GM18526 (cell line): ENCODE data around the gene OR1D5.
"Not testable (repeated sequence)": the region's sequence is repeated elsewhere in the genome, so short reads cannot be mapped to it uniquely, and the experiment has no call there.

Experiments used
- POLR2A ChIP-seq: IDR thresholded peaks from 3 replicates; pipeline ENCODE4 v1.6.1; 2011; ENCODE audit not compliant: insufficient read length; ENCODE audit errors: extremely low read depth

OR1D5 gene

DNA sequence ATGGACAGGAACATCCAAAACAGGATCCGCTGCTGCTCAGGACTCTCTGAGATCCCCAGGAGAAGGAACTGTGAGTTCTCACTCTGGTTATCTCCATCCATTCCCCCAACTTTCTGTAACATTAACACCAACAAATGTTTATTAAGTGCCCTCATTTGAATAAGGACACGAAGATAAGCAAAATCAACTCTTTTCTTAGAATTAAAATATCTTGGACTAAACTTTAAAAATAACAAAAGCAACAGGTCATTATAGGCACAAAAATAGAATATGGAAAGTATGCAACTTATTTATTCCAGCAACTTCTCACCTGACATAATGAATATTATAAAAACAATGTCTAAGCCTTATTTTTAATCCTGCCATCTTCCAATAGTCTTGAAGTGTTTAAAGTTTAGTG, at the start of gene OR1D5:
Gene OR1D5 (minus strand): TSS at position 101 of the 400 bp plus-strand sequence. CDS start 0 bp downstream, at position 101.
- not testable (repeated sequence) for TF ChIP-seq POLR2A

DNA sequence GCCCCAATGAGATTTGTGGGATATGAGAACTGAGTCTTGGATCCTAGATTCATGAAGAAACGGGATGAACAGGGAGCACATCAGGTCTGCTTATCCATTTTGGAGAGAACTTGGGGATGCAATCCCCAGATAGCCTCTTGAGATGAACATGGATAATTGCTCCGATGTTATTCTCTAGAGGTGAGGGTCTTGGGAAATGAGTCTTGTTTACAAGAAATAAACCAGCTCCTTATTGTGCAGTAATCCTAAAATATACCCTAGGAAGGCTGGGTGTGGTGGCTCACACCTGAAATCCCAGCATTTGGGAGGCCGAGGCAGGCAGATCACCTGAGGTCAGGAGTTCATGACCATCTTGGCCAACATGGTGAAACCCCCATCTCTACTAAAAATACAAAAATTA, 40.9 kb upstream of the OR1D5 start, which contains the start of gene OR1D2:
Gene OR1D2 (minus strand): TSS at position 101 of the 400 bp plus-strand sequence. CDS start 11,426 bp downstream, outside the sequence.
- TF ChIP-seq POLR2A: no peak

DNA sequence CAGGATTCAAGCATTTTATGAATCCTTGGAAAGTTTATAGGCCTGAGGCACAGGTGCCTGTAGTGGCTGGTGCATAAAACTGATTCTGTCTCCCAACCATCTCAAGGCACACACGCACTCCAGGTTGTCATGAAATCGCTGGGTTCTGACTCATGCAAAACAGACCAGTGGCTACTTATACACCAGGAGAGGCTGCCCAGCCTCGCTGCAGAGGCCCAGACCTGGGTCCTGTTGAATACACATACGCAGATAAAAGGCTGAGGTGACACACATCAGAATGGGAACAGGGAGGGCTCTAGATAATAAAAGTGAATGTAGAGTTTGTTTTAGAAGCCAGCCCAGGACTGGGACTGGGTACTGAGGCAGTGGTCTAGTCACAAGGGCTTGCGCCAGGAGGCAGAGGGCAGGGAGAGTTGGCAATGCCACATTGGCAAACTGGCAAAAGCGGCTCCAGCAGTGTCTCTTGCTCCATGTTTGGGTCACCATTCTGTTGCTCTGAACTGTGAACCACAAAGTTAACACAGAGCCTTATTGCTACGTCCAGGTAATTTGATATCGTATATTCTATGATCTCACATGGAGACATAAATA, 13.6 kb downstream of the OR1D5 start:
- no peak for TF ChIP-seq POLR2A

DNA sequence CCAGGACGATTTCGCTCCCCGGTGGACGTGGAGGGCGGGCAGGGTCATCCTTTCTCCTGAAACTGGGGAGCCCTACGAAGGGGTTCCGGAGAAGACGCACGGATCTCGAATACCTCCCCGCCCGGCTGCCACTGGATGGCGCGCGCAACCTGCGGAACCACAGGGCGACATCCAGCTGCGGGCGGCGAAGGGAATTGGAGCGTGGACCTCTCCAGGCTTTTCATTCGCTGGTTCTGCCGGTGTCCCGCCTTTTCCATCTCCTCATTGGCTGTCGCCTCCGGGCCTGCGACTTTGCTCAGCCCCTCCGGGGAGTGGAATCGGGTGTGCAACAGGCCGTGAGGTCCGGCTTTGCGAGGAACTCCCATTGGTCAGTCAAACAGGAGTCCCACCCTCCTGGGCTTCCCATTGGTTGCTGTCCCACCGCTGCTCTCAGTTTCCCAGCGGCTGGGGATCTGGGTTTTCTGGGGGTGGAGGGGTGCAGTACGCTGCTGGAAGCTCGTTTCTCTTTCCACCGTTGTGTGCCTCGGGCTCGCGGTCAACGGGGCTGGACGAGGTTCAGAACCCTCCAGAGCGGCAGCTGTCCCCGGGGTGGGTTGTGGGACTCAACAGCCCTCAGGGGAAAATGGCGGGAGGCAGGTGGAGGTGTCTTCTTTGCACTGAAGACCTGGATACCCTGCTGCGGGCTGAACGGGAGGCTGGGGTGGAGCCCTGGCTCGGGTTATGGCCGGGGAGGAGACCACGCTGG, 14.5 kb downstream of the OR1D5 start:
- TF ChIP-seq POLR2A: no peak

- TF ChIP-seq POLR2A: no peak
Observed at GRCh38 chr17:3046753-3047152, 16.7 kb downstream of the OR1D5 start.

DNA sequence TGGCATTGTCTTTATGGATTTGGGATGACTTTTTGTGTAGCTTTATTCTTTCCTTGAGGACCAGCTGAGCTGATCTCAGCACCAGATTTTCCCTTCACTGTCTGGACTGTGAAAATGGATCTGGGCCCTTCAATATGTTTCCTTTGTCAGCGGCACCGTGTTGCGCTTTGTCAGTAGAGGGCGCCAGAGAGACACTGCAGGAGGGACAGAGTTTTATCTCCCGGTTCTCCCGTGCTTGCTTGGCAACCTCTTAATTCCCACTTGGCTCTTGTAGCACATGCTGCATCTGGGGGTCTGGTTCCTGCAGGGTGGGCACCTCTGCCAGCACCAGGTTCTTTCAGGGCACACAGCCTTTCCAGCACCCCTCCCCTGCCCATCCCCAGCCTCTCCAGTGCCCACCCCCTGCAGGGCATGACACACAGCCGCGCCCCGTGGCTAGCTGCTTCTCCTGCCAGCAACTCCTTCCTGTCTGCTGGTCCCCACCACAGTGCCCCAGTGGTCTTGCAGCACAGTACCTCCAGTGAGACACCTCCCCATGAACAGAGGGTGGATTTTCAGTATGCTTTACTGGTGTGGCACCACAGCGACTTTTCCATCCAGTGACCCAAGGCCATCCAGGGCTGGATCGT, 19.6 kb downstream of the OR1D5 start:
- TF ChIP-seq POLR2A: no peak

- TF ChIP-seq POLR2A: no peak
Observed at GRCh38 chr17:3040882-3041281, 22.5 kb downstream of the OR1D5 start.

DNA sequence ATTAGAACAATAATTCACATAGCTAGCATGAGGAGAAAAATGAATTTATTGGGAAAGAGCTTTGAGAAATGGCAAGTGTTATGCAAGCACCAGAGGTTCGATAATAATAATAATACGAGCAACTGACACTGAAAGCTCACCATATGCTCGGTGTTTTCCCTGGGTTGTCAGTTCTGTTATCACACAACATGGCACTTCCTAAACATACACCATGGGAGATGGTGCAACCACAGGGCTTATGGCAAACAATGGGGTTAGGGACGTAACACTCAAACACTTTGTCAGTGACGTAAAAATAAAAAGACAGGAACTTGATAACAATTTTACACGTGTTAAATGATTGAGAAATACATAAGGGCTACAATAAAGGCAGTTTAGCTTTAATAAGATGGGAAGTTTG, 23.7 kb downstream of the OR1D5 start:
- TF ChIP-seq POLR2A: no peak

- TF ChIP-seq POLR2A: no peak
Observed at GRCh38 chr17:3038941-3039340, 24.5 kb downstream of the OR1D5 start.

- TF ChIP-seq POLR2A: no peak
Observed at GRCh38 chr17:3037259-3037658, 26.1 kb downstream of the OR1D5 start.

DNA sequence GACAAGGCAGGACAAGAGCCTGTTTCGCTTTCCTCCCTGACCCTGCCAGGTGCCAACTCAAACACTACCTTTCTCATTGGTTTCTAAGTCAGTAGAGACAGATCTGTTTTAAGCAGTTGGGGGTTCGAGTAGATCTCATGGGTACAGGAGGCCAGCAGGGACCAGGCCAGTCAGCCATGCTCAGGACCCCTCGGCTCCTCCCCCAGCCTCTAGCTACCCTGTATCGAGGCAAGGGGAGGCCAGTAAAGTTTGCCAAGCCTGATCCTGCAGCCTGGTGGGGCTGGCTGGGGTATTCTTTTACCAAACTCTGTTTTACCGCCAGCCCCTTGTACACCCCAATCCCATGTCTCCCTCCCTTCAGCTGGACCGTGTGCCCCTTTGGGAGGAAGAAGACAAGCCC, 26.6 kb downstream of the OR1D5 start:
- no peak for TF ChIP-seq POLR2A

DNA sequence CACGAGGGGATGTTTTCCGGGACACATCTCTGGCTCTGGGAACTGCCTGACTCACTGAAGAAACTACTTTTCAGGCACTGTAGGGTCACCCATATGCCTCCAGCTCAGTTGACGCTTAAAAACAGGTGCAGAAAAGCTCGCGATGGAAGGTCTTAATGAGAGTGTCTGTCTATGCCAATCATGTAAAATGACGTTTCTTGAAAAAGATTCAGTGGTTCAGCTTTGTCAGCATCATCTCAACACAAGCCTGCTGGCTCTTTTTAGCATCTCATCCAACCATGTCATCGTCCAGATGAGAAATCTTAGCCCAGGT, 27.5 kb downstream of the OR1D5 start:
- TF ChIP-seq POLR2A: no peak

GRCh38 chr17:3035256-3035967, 28.0 kb downstream of the OR1D5 start:
- TF ChIP-seq POLR2A: no peak

DNA sequence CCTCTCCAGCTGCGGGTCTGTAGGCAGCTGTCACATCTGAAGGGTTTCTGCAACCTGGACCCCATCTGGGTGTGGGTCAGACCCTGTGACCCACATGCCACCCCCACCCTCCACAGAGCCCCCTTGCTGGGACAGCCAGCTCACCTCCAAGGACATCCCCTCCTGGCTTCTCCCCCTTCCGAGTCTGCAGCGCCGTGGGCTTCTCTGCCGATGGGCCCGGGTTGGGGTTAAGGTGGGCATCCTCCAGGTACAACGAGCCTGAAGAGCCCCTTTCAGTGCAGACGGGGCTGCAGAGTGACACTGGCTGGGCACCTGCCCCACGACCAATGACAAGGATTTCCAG, 28.9 kb downstream of the OR1D5 start:
- no peak for TF ChIP-seq POLR2A

DNA sequence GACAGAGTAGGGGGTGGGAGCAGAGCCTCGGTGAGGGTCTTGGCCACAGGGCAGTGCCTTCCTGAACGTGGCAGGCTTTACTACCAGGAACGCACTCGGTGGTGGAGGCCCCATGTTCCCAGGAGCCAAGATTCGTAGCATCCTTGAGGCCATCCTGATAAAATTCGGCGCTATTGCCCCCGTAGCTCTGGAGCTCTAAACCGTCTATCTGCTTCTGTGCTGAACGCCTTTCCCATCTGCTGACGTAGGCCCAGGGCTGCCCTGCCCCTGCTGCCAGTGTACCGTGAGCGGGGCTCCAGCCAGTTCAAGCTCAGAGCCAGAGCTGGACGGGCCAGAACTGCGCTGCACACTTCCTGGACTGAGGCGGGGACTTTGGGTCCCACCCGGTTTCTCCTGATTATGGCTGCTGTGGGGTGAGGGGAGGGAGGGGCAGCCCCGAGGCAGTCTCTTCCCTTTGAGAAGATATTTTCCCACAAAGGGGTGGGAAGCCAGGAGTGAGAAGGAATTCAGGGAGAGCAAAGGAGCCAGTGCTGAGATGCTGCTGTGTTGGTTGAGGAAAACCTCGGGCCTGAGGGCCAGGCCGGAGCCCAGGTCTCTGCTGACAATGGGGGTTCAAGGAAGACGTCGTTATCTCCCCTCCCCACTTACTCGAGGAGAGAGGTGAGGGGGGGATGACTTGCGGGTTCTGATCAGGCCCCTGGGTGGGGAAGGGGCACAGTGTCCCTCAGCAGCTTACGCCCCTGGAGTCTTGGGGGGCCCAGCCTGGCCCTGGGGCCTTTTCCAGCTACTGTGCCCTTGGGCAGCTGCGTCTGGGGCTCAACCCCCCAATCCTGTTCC, 29.4 kb downstream of the OR1D5 start:
- no peak for TF ChIP-seq POLR2A
